IMR-90 (cell line): Measurements from ENCODE around the gene SLC16A9. TPM values are rescaled to one million over a fixed set of nuclear protein-coding genes. Genes with fewer than 3 reads are reported as not detected.

Experiments
- ATAC-seq: fragments of 200-7000 bp; cut with Tn5 transposase; 2 replicates; pipeline ENCODE4 v1.9.1; 2020; ENCODE audit warnings: low read depth, mild to moderate bottlenecking, moderate library complexity
- BruUV-seq: library from RNA; stranded (reverse); fragments of 400-500 nt; replicated peaks from 2 replicates; lab custom pipeline; 2021; lab: Mats Ljungman, UMichigan
- CTCF ChIA-PET: fragments of 300-600 bp; formaldehyde crosslinking; extraction: SDS; loops from one replicate; lab custom pipeline; 2021; ENCODE audit warnings: antibody characterized with exemption; lab: Yijun Ruan, JAX
- POLR2A ChIA-PET: fragments of 300-600 bp; sonication (Branson Sonifier 250); formaldehyde crosslinking; loops from one replicate; lab custom pipeline; 2022; ENCODE audit warnings: antibody characterized with exemption; ENCODE audit not compliant: unreplicated experiment; lab: Charles Lee
- DNase-seq: peaks from one replicate; pipeline ENCODE4 v3.0.0; 2013
- H2AFZ ChIP-seq: replicated peaks from 2 replicates; pipeline ENCODE3; 2013; ENCODE audit warnings: low read length, mild to moderate bottlenecking; ENCODE audit not compliant: poor library complexity
- H2AK5ac ChIP-seq: 2 replicates; pipeline ENCODE4 v1.6.1; 2013; ENCODE audit warnings: low read depth, low read length, inconsistent platforms
- H2AK9ac ChIP-seq: replicated peaks from 2 replicates; pipeline ENCODE3; 2013; ENCODE audit warnings: mild to moderate bottlenecking, low read depth, low read length, moderate library complexity; ENCODE audit not compliant: poor library complexity
- H2BK120ac ChIP-seq: 2 replicates; pipeline ENCODE4 v1.6.1; 2013; ENCODE audit warnings: low read depth, low read length, inconsistent platforms
- H2BK15ac ChIP-seq: 3 replicates; pipeline ENCODE4 v1.6.1; 2013; ENCODE audit warnings: low read depth, low read length, inconsistent platforms
- H2BK20ac ChIP-seq: 2 replicates; pipeline ENCODE4 v1.6.1; 2013; ENCODE audit warnings: low read depth, mild to moderate bottlenecking, inconsistent platforms, low read length, moderate library complexity
- H2BK5ac ChIP-seq: 2 replicates; pipeline ENCODE4 v1.6.1; 2013; ENCODE audit warnings: mild to moderate bottlenecking, low read depth, low read length, inconsistent platforms; ENCODE audit not compliant: poor library complexity, severe bottlenecking
- H3K14ac ChIP-seq: replicated peaks from 2 replicates; pipeline ENCODE4 v1.6.1; 2013; ENCODE audit warnings: low read depth, low read length, inconsistent platforms
- H3K18ac ChIP-seq: 2 replicates; pipeline ENCODE4 v1.6.1; 2013; ENCODE audit warnings: low read depth, low read length, control low read depth
- H3K23ac ChIP-seq: 2 replicates; pipeline ENCODE4 v1.6.1; 2013; ENCODE audit warnings: low read depth, low read length, inconsistent platforms
- H3K27ac ChIP-seq: 2 replicates; pipeline ENCODE4 v1.5.1; 2013; ENCODE audit warnings: mild to moderate bottlenecking, control low read depth, low read length; ENCODE audit not compliant: insufficient read depth
- H3K27me3 ChIP-seq: 2 replicates; pipeline ENCODE4 v1.6.1; 2013; ENCODE audit warnings: low read length; ENCODE audit not compliant: control insufficient read depth, insufficient read depth
- H3K36me3 ChIP-seq: 2 replicates; pipeline ENCODE4 v1.6.1; 2013; ENCODE audit warnings: low read length, mixed read lengths; ENCODE audit not compliant: control insufficient read depth, insufficient read depth
- H3K4ac ChIP-seq: 2 replicates; pipeline ENCODE4 v1.6.1; 2013; ENCODE audit warnings: low read depth, low read length, inconsistent platforms
- H3K4me1 ChIP-seq: 2 replicates; pipeline ENCODE4 v1.6.1; 2013; ENCODE audit warnings: low read length, mixed read lengths; ENCODE audit not compliant: control insufficient read depth, insufficient read depth
- H3K4me2 ChIP-seq: 2 replicates; pipeline ENCODE4 v1.6.1; 2013; ENCODE audit warnings: low read depth, mild to moderate bottlenecking, control low read depth, low read length, moderate library complexity
- H3K4me3 ChIP-seq: 2 replicates; pipeline ENCODE4 v1.5.1; 2013; ENCODE audit warnings: low read depth, mild to moderate bottlenecking, control low read depth, low read length, moderate library complexity; ENCODE audit not compliant: insufficient read depth
- H3K56ac ChIP-seq: 2 replicates; pipeline ENCODE4 v1.6.1; 2013; ENCODE audit warnings: low read length, inconsistent platforms; ENCODE audit not compliant: insufficient read depth; ENCODE audit errors: extremely low read depth
- H3K79me1 ChIP-seq, 2 experiments: 2 replicates each; pipeline ENCODE4 v1.6.1; 2013; ENCODE audit warnings: low read length in 2 of 2, inconsistent platforms in 1 of 2, low read depth in 1 of 2
- H3K9ac ChIP-seq: 2 replicates; pipeline ENCODE4 v1.6.1; 2013; ENCODE audit warnings: low read depth, low read length, control low read depth
- H3K9me1 ChIP-seq: 2 replicates; pipeline ENCODE4 v1.6.1; 2013; ENCODE audit warnings: low read length, inconsistent platforms; ENCODE audit not compliant: insufficient read depth
- H3K9me3 ChIP-seq: 2 replicates; pipeline ENCODE4 v1.6.1; 2013; ENCODE audit warnings: low read length; ENCODE audit not compliant: control insufficient read depth, insufficient read depth
- H4K20me1 ChIP-seq: 2 replicates; pipeline ENCODE4 v1.6.1; 2013; ENCODE audit warnings: low read length, inconsistent platforms; ENCODE audit not compliant: insufficient read depth
- H4K5ac ChIP-seq: 2 replicates; pipeline ENCODE4 v1.6.1; 2013; ENCODE audit warnings: mild to moderate bottlenecking, low read depth, low read length, control low read depth
- H4K8ac ChIP-seq, 2 experiments: 2 replicates each; pipeline ENCODE4 v1.6.1; 2013; ENCODE audit warnings: low read depth in 2 of 2, low read length in 2 of 2, control low read depth in 1 of 2, inconsistent platforms in 1 of 2
- H4K91ac ChIP-seq: 2 replicates; pipeline ENCODE4 v1.6.1; 2013; ENCODE audit warnings: low read depth, low read length, inconsistent platforms; ENCODE audit not compliant: insufficient read depth
- BHLHE40 ChIP-seq: fragments of 150-350 bp; IDR thresholded peaks from 2 replicates; pipeline ENCODE4 v1.6.1; 2016; ENCODE audit warnings: mild to moderate bottlenecking, low read depth, low read length
- CHD1 ChIP-seq: IDR thresholded peaks from 2 replicates; pipeline ENCODE4 v1.6.1; 2012; ENCODE audit warnings: low read depth, low read length, improper control_type of control experiment
- FOS ChIP-seq: fragments of 150-350 bp; IDR thresholded peaks from 2 replicates; pipeline ENCODE4 v1.6.1; 2016; ENCODE audit warnings: low read depth, low read length
- MAZ ChIP-seq: IDR thresholded peaks from 2 replicates; pipeline ENCODE4 v1.6.1; 2012; ENCODE audit warnings: low read depth, mild to moderate bottlenecking, low read length, improper control_type of control experiment, moderate library complexity, borderline replicate concordance
- NFE2L2 ChIP-seq: fragments of 150-350 bp; IDR thresholded peaks from 2 replicates; pipeline ENCODE4 v1.6.1; 2016; ENCODE audit warnings: low read depth, mild to moderate bottlenecking, low read length
- RCOR1 ChIP-seq: IDR thresholded peaks from 2 replicates; pipeline ENCODE4 v1.6.1; 2012; ENCODE audit warnings: mild to moderate bottlenecking, low read length, improper control_type of control experiment; ENCODE audit not compliant: insufficient replicate concordance
- RFX5 ChIP-seq: IDR thresholded peaks from 2 replicates; pipeline ENCODE4 v1.8.0; 2012; ENCODE audit warnings: low read depth, mild to moderate bottlenecking, low read length, moderate library complexity
- SMC3 ChIP-seq: fragments of 150-350 bp; IDR thresholded peaks from 2 replicates; pipeline ENCODE4 v1.6.1; 2016; ENCODE audit warnings: low read depth, mild to moderate bottlenecking, antibody characterized with exemption, low read length, moderate library complexity
- dilution Hi-C: fragments of 300-500 bp; cut with HindIII; formaldehyde crosslinking; loops from one replicate; pipeline ENCODE4 v1.14.3; 2018; ENCODE audit warnings: low sequenced_read_pairs; ENCODE audit not compliant: unreplicated experiment
- in situ Hi-C: fragments of 300-500 bp; cut with MboI; formaldehyde crosslinking; loops from 3 replicates; pipeline ENCODE4 v1.14.3; 2019; ENCODE audit warnings: low sequenced_read_pairs, inconsistent platforms, mixed read lengths
- intact Hi-C: fragments of 100-400 bp; cut with micrococcal nuclease; formaldehyde crosslinking; loops from 2 replicates; pipeline ENCODE4 v1.10.0; 2022
- polyA plus RNA-seq, 3 experiments: library from polyadenylated mRNA; depleted of rRNA; stranded (reverse); fragments of >200 nt; gene quantifications; 2 replicates each; pipeline ENCODE4 v1.2.3, GENCODE V29; 2012; ENCODE audit warnings: low replicate concordance in 1 of 3
- total RNA-seq: library from RNA; depleted of rRNA; stranded (reverse); fragments of >200 nt; gene quantifications from 2 replicates; pipeline ENCODE4 v1.2.3, GENCODE V29; 2012
- TF ChIP-seq, protein P1 (sequence below): fragments of 150-350 bp; IDR thresholded peaks from 2 replicates; pipeline ENCODE4 v1.6.1; 2016; ENCODE audit warnings: low read depth, mild to moderate bottlenecking, low read length, moderate library complexity, borderline replicate concordance
- TF ChIP-seq, protein P2 (sequence below): fragments of 150-350 bp; IDR thresholded peaks from 2 replicates; pipeline ENCODE4 v1.6.1; 2017; ENCODE audit warnings: mild to moderate bottlenecking, antibody characterized with exemption, low read length, low read depth

SLC16A9 gene
- total and polyA plus RNA-seq, 2 of the 4 experiments (the other 2 are of a cell fraction) = 0.18 to 0.26 TPM

DNA sequence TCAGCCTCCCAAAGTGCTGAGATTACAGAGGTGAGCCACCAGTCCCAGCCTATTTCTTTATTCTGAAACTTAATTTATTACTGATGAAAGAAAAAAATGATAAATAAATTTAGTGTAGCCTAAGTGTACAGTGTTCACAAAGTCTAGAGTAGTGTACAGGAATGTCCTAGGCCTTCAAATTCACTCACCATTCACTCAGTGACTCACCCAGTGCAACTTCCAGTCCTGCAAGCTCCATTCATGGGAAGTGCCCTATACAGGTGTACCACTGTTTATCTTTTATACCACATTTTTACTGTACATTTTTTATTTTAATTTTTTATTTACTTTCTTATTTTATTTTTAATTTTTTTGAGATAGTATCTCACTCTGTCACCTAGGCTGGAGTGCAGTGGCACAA is 31.4 kb upstream of the SLC16A9 start:
- in situ Hi-C loops = no loop called here
- CTCF ChIA-PET = no interaction called here

More for the DNA sequence above, 31.4 kb upstream of the SLC16A9 start:
- POLR2A ChIA-PET = no interaction called here
- Histone ChIP-seq H2AK9ac (no peak overlapping the region), H4K5ac (no peak overlapping the region), H3K4me2 (no peak overlapping the region), H3K56ac (no peak overlapping the region), H4K20me1 (no peaks in the 10 kb centered on the region), H3K23ac (no peak overlapping the region), H3K9ac (no peak overlapping the region), H3K36me3 (no peaks in the 10 kb centered on the region), H3K79me1 (no peaks in the 10 kb centered on the region), H4K91ac (no peak overlapping the region), H2BK20ac (no peak overlapping the region), H3K14ac (no peak overlapping the region), H3K9me1 (no peaks in the 10 kb centered on the region), H3K18ac (no peak overlapping the region), H3K9me3 (no peaks in the 10 kb centered on the region), H2BK120ac (no peak overlapping the region), H2BK15ac (no peak overlapping the region), H4K8ac (no peak overlapping the region), H3K4ac (no peak overlapping the region), H2BK5ac (no peak overlapping the region), H2AK5ac (no peak overlapping the region), H2AFZ (no peak overlapping the region), H3K4me1 (no peaks in the 10 kb centered on the region), H3K27me3 (no peaks in the 10 kb centered on the region; the same call in 1 of the 2 replicates), H3K4me3 (no peak overlapping the region), H3K27ac (no peak overlapping the region)
- no peak for ATAC-seq
- no TSS peak for BruUV-seq
- no peak for DNase-seq
- dilution Hi-C loops = no loop called here
- intact Hi-C loops = no loop called here
- TF ChIP-seq SMC3 = no peak
- TF ChIP-seq RFX5 = no peak
- no peak for TF ChIP-seq MAZ
- TF ChIP-seq, protein P1, sequence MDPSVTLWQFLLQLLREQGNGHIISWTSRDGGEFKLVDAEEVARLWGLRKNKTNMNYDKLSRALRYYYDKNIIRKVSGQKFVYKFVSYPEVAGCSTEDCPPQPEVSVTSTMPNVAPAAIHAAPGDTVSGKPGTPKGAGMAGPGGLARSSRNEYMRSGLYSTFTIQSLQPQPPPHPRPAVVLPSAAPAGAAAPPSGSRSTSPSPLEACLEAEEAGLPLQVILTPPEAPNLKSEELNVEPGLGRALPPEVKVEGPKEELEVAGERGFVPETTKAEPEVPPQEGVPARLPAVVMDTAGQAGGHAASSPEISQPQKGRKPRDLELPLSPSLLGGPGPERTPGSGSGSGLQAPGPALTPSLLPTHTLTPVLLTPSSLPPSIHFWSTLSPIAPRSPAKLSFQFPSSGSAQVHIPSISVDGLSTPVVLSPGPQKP = no peak
- TF ChIP-seq CHD1 = no peak
- no peak for TF ChIP-seq BHLHE40
- no peak for TF ChIP-seq FOS
- no peak for TF ChIP-seq NFE2L2
- TF ChIP-seq, protein P2, sequence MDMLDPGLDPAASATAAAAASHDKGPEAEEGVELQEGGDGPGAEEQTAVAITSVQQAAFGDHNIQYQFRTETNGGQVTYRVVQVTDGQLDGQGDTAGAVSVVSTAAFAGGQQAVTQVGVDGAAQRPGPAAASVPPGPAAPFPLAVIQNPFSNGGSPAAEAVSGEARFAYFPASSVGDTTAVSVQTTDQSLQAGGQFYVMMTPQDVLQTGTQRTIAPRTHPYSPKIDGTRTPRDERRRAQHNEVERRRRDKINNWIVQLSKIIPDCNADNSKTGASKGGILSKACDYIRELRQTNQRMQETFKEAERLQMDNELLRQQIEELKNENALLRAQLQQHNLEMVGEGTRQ = no peak
- no peak for TF ChIP-seq RCOR1
